Left lung (tissue), 10 donors: ENCODE measurements around the gene RHO. TPM values are rescaled to one million over a fixed set of nuclear protein-coding genes. Genes with fewer than 3 reads are reported as not detected.

Experiments
- ATAC-seq: fragments of 200-7000 bp; cut with Tn5 transposase; one replicate; pipeline ENCODE4 v1.9.1; 2020; ENCODE audit warnings: moderate library complexity
- DNase-seq, 4 donors: peaks; one replicate each; pipeline ENCODE4 v3.0.0-alpha.2; 2013 to 2020
- H3K27ac ChIP-seq, 2 donors: fragments of 200-600 bp; sonication (generic) in 1 of 2; one replicate each; pipeline versions ENCODE4 v1.5.0 to v1.8.0; 2020 to 2021
- H3K27me3 ChIP-seq, 2 donors: fragments of 200-600 bp; sonication (generic) in 1 of 2; one replicate each; pipeline versions ENCODE4 v1.5.0 to v1.8.0; 2020 to 2021
- H3K36me3 ChIP-seq, 2 donors: fragments of 200-600 bp; sonication (generic) in 1 of 2; one replicate each; pipeline versions ENCODE4 v1.5.0 to v1.8.0; 2020 to 2021
- H3K4me1 ChIP-seq, 2 donors: fragments of 200-600 bp; one replicate each; pipeline ENCODE4 v1.8.0; 2021
- H3K4me3 ChIP-seq, 2 donors: fragments of 200-600 bp; sonication (generic) in 1 of 2; one replicate each; pipeline versions ENCODE4 v1.5.0 to v1.8.0; 2020 to 2021; ENCODE audit warnings: mild to moderate bottlenecking in 1 of 2
- H3K9me3 ChIP-seq, 2 donors: fragments of 200-600 bp; sonication (generic) in 1 of 2; one replicate each; pipeline versions ENCODE4 v1.5.0 to v1.8.0; 2020 to 2021
- intact Hi-C, 2 donors: fragments of 100-400 bp; cut with DNase I; formaldehyde crosslinking; loops; one replicate each; pipeline versions ENCODE4 v1.11.2 to v1.14.2; 2022
- polyA plus RNA-seq, 6 donors: library from polyadenylated mRNA; unstranded; fragments of 120-200 nt; gene quantifications; one replicate each; pipeline ENCODE4 v1.2.1, GENCODE V29; 2013; ENCODE audit not compliant: insufficient read length in 6 of 6
- total RNA-seq, 2 donors: library from RNA; stranded (reverse); fragmentation: NEBNext Ultra II Directional; extraction: Animal tissue kit (Norgen Biotek cat#: 25700); gene quantifications; one replicate each; pipeline ENCODE4 v1.2.1, GENCODE V29; 2021
- TF ChIP-seq, protein P1 (sequence below), 2 donors: fragments of 200-600 bp; sonication (generic) in 1 of 2; IDR thresholded peaks; one replicate each; pipeline versions ENCODE4 v1.5.0 to v1.8.0; 2021; ENCODE audit warnings: antibody characterized with exemption in 2 of 2
- donor health status: DM: no; HTN: yes; CAD: no.
- donor health status: DM: no; HTN: no; CAD: no.

Gene RHO
- total and polyA plus RNA-seq, 8 donors = 0.08 to 0.17 (median 0.09) TPM; not detected in 2

DNA sequence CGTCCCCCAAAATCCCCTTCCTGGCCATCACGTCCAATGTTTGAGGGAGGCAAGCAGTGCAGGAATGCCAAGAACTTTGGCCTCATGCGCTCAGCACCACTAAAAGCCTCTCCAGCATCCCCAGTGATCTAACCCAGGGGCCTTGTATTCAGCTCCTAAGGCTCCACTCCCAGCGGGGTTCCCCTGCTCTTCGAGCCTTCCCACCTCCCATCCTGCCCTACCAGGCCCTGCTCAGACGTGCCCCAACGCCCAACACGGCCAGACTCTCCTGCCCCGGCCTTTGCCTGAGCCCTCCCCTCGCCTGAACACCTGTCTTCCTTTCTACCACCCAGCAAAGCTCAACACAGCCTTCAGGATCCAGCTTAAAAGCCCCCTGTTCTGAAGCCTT is 47.6 kb downstream of the RHO start:
- peaks cover 8 to 35% of the 10 kb centered on the region in 2 donors for H3K4me1 ChIP-seq
- no peak for ATAC-seq
- DNase-seq = no peak
- H3K9me3 ChIP-seq = no peaks in the 10 kb centered on the region
- intact Hi-C loops = no loop called here
- no peak overlapping the region for H3K4me3 ChIP-seq
- no peaks in the 10 kb centered on the region for H3K27me3 ChIP-seq
- TF ChIP-seq, protein P1, sequence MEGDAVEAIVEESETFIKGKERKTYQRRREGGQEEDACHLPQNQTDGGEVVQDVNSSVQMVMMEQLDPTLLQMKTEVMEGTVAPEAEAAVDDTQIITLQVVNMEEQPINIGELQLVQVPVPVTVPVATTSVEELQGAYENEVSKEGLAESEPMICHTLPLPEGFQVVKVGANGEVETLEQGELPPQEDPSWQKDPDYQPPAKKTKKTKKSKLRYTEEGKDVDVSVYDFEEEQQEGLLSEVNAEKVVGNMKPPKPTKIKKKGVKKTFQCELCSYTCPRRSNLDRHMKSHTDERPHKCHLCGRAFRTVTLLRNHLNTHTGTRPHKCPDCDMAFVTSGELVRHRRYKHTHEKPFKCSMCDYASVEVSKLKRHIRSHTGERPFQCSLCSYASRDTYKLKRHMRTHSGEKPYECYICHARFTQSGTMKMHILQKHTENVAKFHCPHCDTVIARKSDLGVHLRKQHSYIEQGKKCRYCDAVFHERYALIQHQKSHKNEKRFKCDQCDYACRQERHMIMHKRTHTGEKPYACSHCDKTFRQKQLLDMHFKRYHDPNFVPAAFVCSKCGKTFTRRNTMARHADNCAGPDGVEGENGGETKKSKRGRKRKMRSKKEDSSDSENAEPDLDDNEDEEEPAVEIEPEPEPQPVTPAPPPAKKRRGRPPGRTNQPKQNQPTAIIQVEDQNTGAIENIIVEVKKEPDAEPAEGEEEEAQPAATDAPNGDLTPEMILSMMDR (IDR thresholded peaks at IDR 0.05) = no peak
- H3K27ac ChIP-seq = peak overlapping the region in 1 of 2 donors; percentile 77
- peaks cover 0 to 80% of the 10 kb centered on the region in 2 donors for H3K36me3 ChIP-seq

DNA sequence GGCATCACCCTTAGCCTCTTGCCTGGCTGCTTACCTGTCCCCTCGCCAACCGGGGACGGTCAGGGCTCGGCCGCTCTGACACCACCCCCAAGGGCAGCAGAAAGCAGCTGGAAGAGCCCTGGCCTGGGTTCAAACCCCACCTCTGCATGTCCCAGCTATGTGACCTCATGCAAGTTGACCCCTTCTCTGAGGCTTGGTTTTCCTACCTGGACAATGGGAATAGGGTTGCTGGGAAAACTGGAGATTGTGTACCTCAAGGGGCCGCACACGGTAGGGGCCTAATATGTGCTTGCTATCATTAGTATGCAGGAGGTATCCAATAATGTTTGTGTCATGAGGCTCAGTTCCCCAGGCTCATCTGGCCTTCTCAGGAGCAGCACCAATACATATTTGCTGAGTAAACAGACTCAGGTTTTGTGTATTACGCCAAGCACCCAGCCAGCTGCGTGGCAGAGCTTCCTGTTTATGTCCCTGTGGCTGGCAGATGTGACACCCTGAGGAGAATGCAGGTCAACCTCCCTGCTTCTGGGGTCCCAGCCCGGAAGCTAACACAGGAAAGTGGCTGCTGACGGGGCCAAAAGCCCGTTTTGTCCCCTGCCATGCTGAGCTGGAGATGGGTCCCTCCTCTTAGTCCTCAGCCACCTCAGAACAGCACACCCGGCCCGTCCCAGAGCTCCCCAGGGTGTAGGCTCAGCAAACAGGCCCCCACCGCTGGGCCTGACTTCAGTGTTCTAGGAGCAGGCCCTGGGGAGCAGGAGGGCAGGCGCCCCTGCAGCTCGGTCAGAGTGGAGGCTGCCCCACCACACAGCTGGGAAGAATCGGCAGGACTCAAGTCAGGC is 48.3 kb downstream of the RHO start:
- no peaks in the 10 kb centered on the region for H3K27me3 ChIP-seq
- DNase-seq = peak in 1 of 4 donors; percentile 71
- ATAC-seq = peak; percentile 35
- H3K4me1 ChIP-seq = peaks cover 8 to 35% of the 10 kb centered on the region in 2 donors
- H3K4me3 ChIP-seq = no peak overlapping the region
- no peaks in the 10 kb centered on the region for H3K9me3 ChIP-seq
- H3K27ac ChIP-seq = peak overlapping the region; percentile 56 to 77
- peaks cover 0 to 80% of the 10 kb centered on the region in 2 donors for H3K36me3 ChIP-seq
- intact Hi-C loops = no loop called here
- TF ChIP-seq, protein P1 (IDR thresholded peaks at IDR 0.05) = no peak

DNA sequence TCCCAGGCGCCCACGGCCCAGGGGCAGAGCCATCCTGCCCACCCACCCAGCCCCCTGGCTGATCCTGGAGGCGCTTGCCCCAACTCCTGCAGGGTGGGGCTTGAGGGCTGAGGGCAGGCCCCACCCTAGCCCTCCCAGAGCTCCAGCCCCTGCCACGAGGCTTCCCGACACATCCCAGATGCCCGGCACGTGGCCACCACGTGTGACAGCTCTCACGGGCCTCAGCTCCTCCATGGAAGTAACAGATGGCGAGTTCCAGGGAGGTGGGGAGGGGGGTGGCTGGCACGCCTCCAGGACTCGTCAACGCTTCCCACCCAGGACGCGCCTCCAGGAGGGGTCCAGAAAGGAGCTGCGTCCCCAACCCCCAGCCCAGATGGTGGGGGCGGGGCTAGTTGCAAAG is 48.9 kb downstream of the RHO start:
- Histone ChIP-seq H3K27ac (peak overlapping the region; percentile 56 to 77), H3K27me3 (no peaks in the 10 kb centered on the region), H3K4me1 (peaks cover 8 to 35% of the 10 kb centered on the region in 2 donors), H3K9me3 (no peaks in the 10 kb centered on the region), H3K4me3 (no peak overlapping the region), H3K36me3 (peaks cover 0 to 80% of the 10 kb centered on the region in 2 donors)
- intact Hi-C loops = no loop called here
- TF ChIP-seq, protein P1 (IDR thresholded peaks at IDR 0.05) = no peak
- peak; percentile 19 for ATAC-seq
- DNase-seq = peak in 1 of 4 donors; percentile 57

DNA sequence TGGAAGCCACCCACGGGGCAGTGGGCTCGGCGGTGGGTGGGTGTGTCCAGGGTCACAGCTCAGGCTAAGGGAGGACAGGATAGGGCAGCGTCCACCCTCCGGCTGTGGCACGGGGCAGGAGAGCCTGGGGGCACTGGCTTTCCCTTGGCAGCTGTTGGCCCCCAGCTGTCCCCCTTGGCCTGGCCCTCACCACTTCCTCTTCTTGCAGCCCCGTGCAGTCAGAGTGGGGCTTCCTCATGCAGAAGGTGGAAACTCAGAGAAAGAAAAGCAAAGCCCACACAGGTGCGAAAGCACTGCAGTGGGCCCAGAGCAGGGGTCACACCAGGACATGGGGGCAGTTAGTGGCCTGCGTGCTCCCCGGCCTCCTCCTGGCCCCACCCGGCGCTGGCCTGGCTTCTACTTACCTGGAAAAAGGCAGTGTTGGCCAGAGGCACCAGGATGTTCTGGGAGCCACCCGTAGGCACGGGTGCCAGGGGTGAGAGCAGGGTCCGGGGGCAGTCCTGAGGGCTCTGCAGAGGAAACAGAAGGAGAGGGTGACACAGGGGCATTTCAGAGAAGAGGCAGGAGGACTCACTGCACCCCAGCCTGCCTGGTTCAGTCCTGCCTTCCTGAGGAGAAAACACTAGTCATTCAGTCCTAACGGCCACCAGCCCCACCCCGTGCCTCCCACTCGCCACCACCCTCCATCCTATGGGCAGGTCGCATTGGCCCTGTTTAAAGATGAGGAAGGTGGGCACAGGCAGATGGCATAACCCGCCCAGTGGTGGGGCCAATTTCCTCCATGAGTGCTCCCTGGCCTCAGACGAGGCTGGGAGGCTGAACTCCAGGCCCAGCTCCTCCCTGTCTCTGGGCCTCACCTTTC is 49.7 kb downstream of the RHO start:
- intact Hi-C loops = no loop called here
- DNase-seq = peak in 1 of 4 donors; percentile 61

More for the DNA sequence above, 49.7 kb downstream of the RHO start:
- ATAC-seq = peak; percentile 51
- H3K36me3 ChIP-seq = peaks cover 0 to 80% of the 10 kb centered on the region in 2 donors
- TF ChIP-seq, protein P1 (IDR thresholded peaks at IDR 0.05) = no peak
- no peaks in the 10 kb centered on the region for H3K27me3 ChIP-seq
- peaks cover 8 to 35% of the 10 kb centered on the region in 2 donors for H3K4me1 ChIP-seq
- H3K27ac ChIP-seq = peak overlapping the region; percentile 56 to 77
- H3K4me3 ChIP-seq = no peak overlapping the region
- H3K9me3 ChIP-seq = no peaks in the 10 kb centered on the region
